Astrocyte (in vitro differentiated cells and primary cell): ENCODE results near the gene SCAI.
"Not testable (repeated sequence)": the region's sequence is repeated elsewhere in the genome, so short reads cannot be mapped to it uniquely, and the experiment has no call there.

Experiments
- CTCF ChIP-seq: IDR thresholded peaks from 2 replicates; pipeline ENCODE4 v1.5.1; 2011; ENCODE audit warnings: low read depth, mild to moderate bottlenecking, inconsistent platforms, low read length, moderate library complexity; ENCODE audit not compliant: insufficient read depth
- EZH2 ChIP-seq: IDR thresholded peaks from 2 replicates; pipeline ENCODE4 v1.6.1; 2012; ENCODE audit warnings: mild to moderate bottlenecking, low read length, inconsistent platforms; ENCODE audit not compliant: insufficient read depth

- not testable (repeated sequence) for TF ChIP-seq CTCF, EZH2
Observed at GRCh38 chr9:124920394-124920793, 222.9 kb downstream of the SCAI start.
